Progenitor cell of endocrine pancreas (in vitro differentiated cells): ENCODE results near the gene GNE. TPM values are rescaled to one million over a fixed set of nuclear protein-coding genes. Genes with fewer than 3 reads are reported as not detected.
"Not testable (repeated sequence)": the region's sequence is repeated elsewhere in the genome, so short reads cannot be mapped to it uniquely, and the experiment has no call there.

Experiments used
- DNase-seq: peaks from one replicate; pipeline ENCODE4 v3.0.0; 2021; ENCODE audit warnings: low spot score; ENCODE audit not compliant: unreplicated experiment
- H3K27ac Mint-ChIP-seq: 2 replicates; pipeline ENCODE4 v1.8.0; 2021; ENCODE audit warnings: mild to moderate bottlenecking, moderate library complexity, mixed read lengths
- H3K27me3 Mint-ChIP-seq: 2 replicates; pipeline ENCODE4 v1.8.0; 2021; ENCODE audit warnings: mixed read lengths
- H3K36me3 Mint-ChIP-seq: 2 replicates; pipeline ENCODE4 v1.8.0; 2022; ENCODE audit warnings: mixed read lengths; ENCODE audit not compliant: insufficient read depth
- H3K4me1 Mint-ChIP-seq: 2 replicates; pipeline ENCODE4 v1.8.0; 2021; ENCODE audit warnings: low read depth, mixed read lengths
- H3K4me3 Mint-ChIP-seq: 2 replicates; pipeline ENCODE4 v1.8.0; 2021; ENCODE audit warnings: low read depth, mild to moderate bottlenecking, moderate library complexity, mixed read lengths
- H3K9me3 Mint-ChIP-seq: 2 replicates; pipeline ENCODE4 v1.8.0; 2021; ENCODE audit warnings: low read depth, mixed read lengths
- CTCF ChIP-seq: fragments of 200-600 bp; sonication (generic); IDR thresholded peaks from one replicate; pipeline ENCODE4 v1.5.0; 2021; ENCODE audit warnings: antibody characterized with exemption, mild to moderate bottlenecking; ENCODE audit not compliant: unreplicated experiment
- total RNA-seq: library from RNA; stranded (reverse); gene quantifications from 2 replicates; pipeline ENCODE4 v1.2.1, GENCODE V29; 2021

The GNE gene
- total RNA-seq, 1 donor from 2014 or later: 9.9 TPM

DNA sequence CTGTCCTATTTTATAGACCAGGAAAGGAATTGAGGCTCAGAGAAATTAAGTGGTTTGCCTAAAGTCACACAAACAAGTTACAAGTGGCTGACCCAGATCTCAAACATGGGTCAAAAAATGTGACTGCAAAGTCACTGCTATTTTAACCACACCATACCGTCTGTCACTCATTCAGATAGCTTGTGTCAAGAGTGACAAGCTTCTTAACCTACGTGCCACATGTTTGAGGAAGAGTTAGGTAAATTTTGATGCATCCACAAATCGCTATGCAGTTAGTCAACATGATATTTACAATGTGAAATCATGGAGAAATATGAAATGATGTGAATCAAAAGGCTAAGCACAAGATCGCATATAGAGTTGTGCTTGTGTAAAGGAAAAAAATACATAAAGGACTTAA, 22.7 kb upstream of the GNE start:
- H3K27me3 Mint-ChIP-seq: peaks cover 9% of the 10 kb centered on the region
- H3K27ac Mint-ChIP-seq: no peak overlapping the region
- TF ChIP-seq CTCF: no peak
- no peaks in the 10 kb centered on the region for H3K9me3 Mint-ChIP-seq
- peaks cover 8% of the 10 kb centered on the region for H3K4me1 Mint-ChIP-seq
- no peak overlapping the region for H3K4me3 Mint-ChIP-seq
- DNase-seq: no peak
- H3K36me3 Mint-ChIP-seq: no peaks in the 10 kb centered on the region

- Mint-ChIP-seq H3K4me1 (peaks cover 11% of the 10 kb centered on the region), H3K4me3 (no peak overlapping the region), H3K36me3 (peaks cover 1% of the 10 kb centered on the region), H3K27ac (no peak overlapping the region), H3K9me3 (no peaks in the 10 kb centered on the region), H3K27me3 (peaks cover 2% of the 10 kb centered on the region)
- no peak for TF ChIP-seq CTCF
- DNase-seq: no peak
Observed at GRCh38 chr9:36278243-36278642, 20.0 kb upstream of the GNE start.

DNA sequence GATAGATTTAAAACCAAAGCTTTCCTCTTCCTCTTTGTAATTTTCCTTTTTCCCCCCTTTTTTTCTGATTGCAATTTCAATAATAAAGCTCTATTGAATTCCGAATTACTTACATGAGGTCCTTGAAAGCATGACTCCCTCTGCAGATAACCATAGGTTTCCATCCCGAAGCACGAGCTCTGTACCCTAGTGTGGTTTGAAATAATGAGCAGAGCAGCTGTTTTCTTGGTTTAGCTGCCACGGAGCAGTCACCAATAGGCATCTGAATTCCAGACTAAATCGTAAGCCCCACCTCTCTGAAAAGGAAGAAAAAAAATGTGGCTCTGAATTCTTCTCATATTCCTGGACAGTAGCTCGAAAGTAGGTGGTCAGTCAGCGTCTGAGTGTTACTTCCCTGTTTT, 18.5 kb upstream of the GNE start:
- Mint-ChIP-seq H3K4me3 (peak overlapping the region; percentile 34), H3K4me1 (peaks cover 11% of the 10 kb centered on the region), H3K27me3 (no peaks in the 10 kb centered on the region), H3K36me3 (peaks cover 1% of the 10 kb centered on the region), H3K27ac (peak overlapping the region; percentile 62), H3K9me3 (no peaks in the 10 kb centered on the region)
- DNase-seq: no peak
- TF ChIP-seq CTCF: no peak

GRCh38 chr9:36276254-36276653, 18.0 kb upstream of the GNE start:
- no peaks in the 10 kb centered on the region for H3K27me3 Mint-ChIP-seq
- no peaks in the 10 kb centered on the region for H3K9me3 Mint-ChIP-seq
- TF ChIP-seq CTCF: no peak
- H3K36me3 Mint-ChIP-seq: peaks cover 1% of the 10 kb centered on the region
- H3K27ac Mint-ChIP-seq: no peak overlapping the region
- DNase-seq: no peak
- peaks cover 11% of the 10 kb centered on the region for H3K4me1 Mint-ChIP-seq
- H3K4me3 Mint-ChIP-seq: no peak overlapping the region

DNA sequence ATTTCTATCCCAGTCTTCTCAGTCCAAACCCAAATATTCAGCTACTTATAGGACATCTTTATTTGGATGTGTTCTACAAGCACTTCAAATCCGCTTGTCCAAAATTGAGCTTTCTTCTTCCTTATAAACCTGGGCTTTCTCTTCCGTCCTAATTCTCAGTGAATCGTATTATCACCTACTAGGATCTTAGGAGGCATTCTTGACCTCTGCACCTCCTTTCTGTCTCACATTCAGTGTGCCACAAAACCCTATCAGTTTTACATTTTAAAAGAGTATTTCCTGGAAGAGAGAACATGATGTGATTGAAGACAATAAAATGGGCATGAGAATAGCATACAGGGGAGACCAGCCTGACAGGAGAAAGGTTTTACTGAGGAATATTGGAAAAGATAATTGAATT, 16.8 kb upstream of the GNE start:
- Mint-ChIP-seq H3K4me1 (peaks cover 11% of the 10 kb centered on the region), H3K27ac (no peak overlapping the region), H3K36me3 (peaks cover 1% of the 10 kb centered on the region), H3K27me3 (no peaks in the 10 kb centered on the region), H3K9me3 (no peaks in the 10 kb centered on the region), H3K4me3 (no peak overlapping the region)
- no peak for TF ChIP-seq CTCF
- DNase-seq: no peak

- not testable (repeated sequence) for H3K27ac Mint-ChIP-seq, DNase-seq, H3K27me3 Mint-ChIP-seq, H3K36me3 Mint-ChIP-seq, H3K4me3 Mint-ChIP-seq, H3K9me3 Mint-ChIP-seq
- peaks cover 11% of the 10 kb centered on the region for H3K4me1 Mint-ChIP-seq
Observed at GRCh38 chr9:36273354-36273753, 15.1 kb upstream of the GNE start.
